ENCODE data around the gene MMP15.
"Not testable (repeated sequence)": the region's sequence is repeated elsewhere in the genome, so short reads cannot be mapped to it uniquely, and the experiment has no call there.

The MMP15 gene

GRCh38 chr16:58002936-58003335, 22.6 kb upstream of the MMP15 start:
- TF ChIP-seq CTCF (conservative IDR thresholded peaks at IDR 0.05; ENCODE audit: low read depth) = no peak
- CTCF ChIA-PET = interaction anchor here (0.6 kb wide), 1 partner anchor 101 kb away, joined by 3 read pairs; no protein-coding TSS in a partner anchor
- DNase-seq (ENCODE audit: low spot score) = no peak
- H3K27ac ChIP-seq = peak overlapping the region; percentile 86
- POLR2A ChIA-PET (ENCODE audit: low non-redundant PET) = no interaction called here

GRCh38 chr16:58004736-58005135, 20.8 kb upstream of the MMP15 start:
- CTCF ChIA-PET = interaction anchor here (0.6 to 1.4 kb wide), 8 partner anchors 11 to 258 kb away, joined by 3 to 6 read pairs (median 3); no protein-coding TSS in a partner anchor
- H3K27ac ChIP-seq = peak overlapping the region; percentile 59
- POLR2A ChIA-PET (ENCODE audit: low non-redundant PET); DNase-seq (ENCODE audit: low spot score): not testable (repeated sequence)

- CTCF ChIA-PET = interaction anchor here (0.6 kb wide), 1 partner anchor 163 kb away, joined by 4 read pairs; no protein-coding TSS in a partner anchor
- DNase-seq (ENCODE audit: low spot score) = no peak
- POLR2A ChIA-PET (ENCODE audit: low non-redundant PET) = no interaction called here
- no peak overlapping the region for H3K27ac ChIP-seq
- TF ChIP-seq CTCF (conservative IDR thresholded peaks at IDR 0.05; ENCODE audit: low read depth) = no peak
Measured at GRCh38 chr16:58009856-58010416, 15.6 kb upstream of the MMP15 start.

- DNase-seq (ENCODE audit: low spot score) = no peak
- H3K27ac ChIP-seq = no peak overlapping the region
- no peak for TF ChIP-seq CTCF (conservative IDR thresholded peaks at IDR 0.05; ENCODE audit: low read depth)
- ChIA-PET CTCF (interaction anchor here (0.7 kb wide), 1 partner anchor 10 kb away, joined by 4 read pairs; the partner anchor contains the start of gene USB1), POLR2A (ENCODE audit: low non-redundant PET) (no interaction called here)
Measured at GRCh38 chr16:58010886-58011285, 14.7 kb upstream of the MMP15 start.

GRCh38 chr16:58011652-58012051, 13.9 kb upstream of the MMP15 start:
- CTCF ChIA-PET = no interaction called here
- POLR2A ChIA-PET (ENCODE audit: low non-redundant PET) = no interaction called here
- DNase-seq (ENCODE audit: low spot score) = no peak
- no peak overlapping the region for H3K27ac ChIP-seq
- no peak for TF ChIP-seq CTCF (conservative IDR thresholded peaks at IDR 0.05; ENCODE audit: low read depth)

- ChIA-PET POLR2A (ENCODE audit: low non-redundant PET) (no interaction called here), CTCF (no interaction called here)
- no peak for DNase-seq (ENCODE audit: low spot score)
- H3K27ac ChIP-seq = no peak overlapping the region
- no peak for TF ChIP-seq CTCF (conservative IDR thresholded peaks at IDR 0.05; ENCODE audit: low read depth)
Measured at GRCh38 chr16:58012481-58012880, 13.1 kb upstream of the MMP15 start.

GRCh38 chr16:58013201-58013956, 12.2 kb upstream of the MMP15 start:
- TF ChIP-seq CTCF (conservative IDR thresholded peaks at IDR 0.05; ENCODE audit: low read depth) = no peak
- no peak for DNase-seq (ENCODE audit: low spot score)
- CTCF ChIA-PET = interaction anchor here (0.6 to 1.1 kb wide), 4 partner anchors 13 to 707 kb away, joined by 3 to 6 read pairs (median 4); partner anchors contain the start of gene MMP15
- H3K27ac ChIP-seq = no peak overlapping the region
- POLR2A ChIA-PET (ENCODE audit: low non-redundant PET) = no interaction called here
